Activated naive CD4-positive, alpha-beta T cell (primary cell): ENCODE measurements around the gene CXCL16.

ENCODE experiments used
- DNase-seq, 4 experiments: peaks; one replicate each; lab custom pipeline; 2025; lab: John Stamatoyannopoulos, UW

Gene CXCL16

GRCh38 chr17:4751932-4752331, 12.2 kb upstream of the CXCL16 start:
- no peak for DNase-seq

- DNase-seq = no peak
Measured at GRCh38 chr17:4750606-4751005, 10.9 kb upstream of the CXCL16 start.

- DNase-seq = no peak
Measured at GRCh38 chr17:4748686-4749085, 9.0 kb upstream of the CXCL16 start.

- peak in 1 of 4 experiments; percentile 14 for DNase-seq
Measured at GRCh38 chr17:4747847-4748246, 8.1 kb upstream of the CXCL16 start.

GRCh38 chr17:4744999-4745969, 5.6 kb upstream of the CXCL16 start:
- no peak for DNase-seq

GRCh38 chr17:4743898-4744297, 4.2 kb upstream of the CXCL16 start:
- no peak for DNase-seq

- no peak for DNase-seq
Measured at GRCh38 chr17:4743216-4743615, 3.5 kb upstream of the CXCL16 start.

- no peak for DNase-seq
Measured at GRCh38 chr17:4742629-4743028, 2.9 kb upstream of the CXCL16 start.

GRCh38 chr17:4742133-4742532, 2.4 kb upstream of the CXCL16 start:
- DNase-seq = no peak

GRCh38 chr17:4741544-4741943, 1.8 kb upstream of the CXCL16 start:
- DNase-seq = no peak

GRCh38 chr17:4740584-4740983, 856 bp upstream of the CXCL16 start:
- DNase-seq = no peak

GRCh38 chr17:4740025-4740351, 260 bp upstream of the CXCL16 start:
- no peak for DNase-seq

- DNase-seq = no peak
Measured at GRCh38 chr17:4738136-4739121, 1.3 kb downstream of the CXCL16 start.

GRCh38 chr17:4735876-4736651, 3.7 kb downstream of the CXCL16 start:
- no peak for DNase-seq

- no peak for DNase-seq
Measured at GRCh38 chr17:4734857-4735475, 4.8 kb downstream of the CXCL16 start.

- no peak for DNase-seq
Measured at GRCh38 chr17:4733073-4733531, 6.6 kb downstream of the CXCL16 start.

GRCh38 chr17:4728124-4728523, 11.6 kb downstream of the CXCL16 start:
- DNase-seq = no peak

GRCh38 chr17:4725646-4726310, 13.9 kb downstream of the CXCL16 start:
- DNase-seq = no peak

GRCh38 chr17:4724650-4725049, 15.1 kb downstream of the CXCL16 start:
- no peak for DNase-seq

GRCh38 chr17:4722678-4723240, 17.0 kb downstream of the CXCL16 start:
- no peak for DNase-seq
